Fibroblast of lung (primary cell): ENCODE results near the gene ACTR8. TPM values are rescaled to one million over a fixed set of nuclear protein-coding genes. Genes with fewer than 3 reads are reported as not detected.

Experiments
- DNase-seq, 2 donors: peaks; one replicate each; pipeline versions ENCODE4 v3.0.0 to v3.0.0-alpha.2; 2010; ENCODE audit warnings: low read depth in 2 of 2
- H2AFZ ChIP-seq: 2 replicates; pipeline ENCODE4 v1.5.1; 2012; ENCODE audit warnings: low read length, control low read depth, inconsistent platforms
- H3K27ac ChIP-seq: 2 replicates; pipeline ENCODE4 v1.5.1; 2011; ENCODE audit warnings: low read length, control low read depth; ENCODE audit not compliant: insufficient read depth
- H3K27me3 ChIP-seq: 2 replicates; pipeline ENCODE4 v1.5.1; 2011; ENCODE audit warnings: mild to moderate bottlenecking, low read length; ENCODE audit not compliant: control insufficient read depth, insufficient read depth
- H3K36me3 ChIP-seq: 2 replicates; pipeline ENCODE4 v1.5.1; 2011; ENCODE audit warnings: low read length; ENCODE audit not compliant: control insufficient read depth, insufficient read depth
- H3K4me1 ChIP-seq: 2 replicates; pipeline ENCODE4 v1.5.1; 2011; ENCODE audit warnings: low read length; ENCODE audit not compliant: control insufficient read depth, insufficient read depth; ENCODE audit errors: extremely low read depth
- H3K4me2 ChIP-seq: 2 replicates; pipeline ENCODE4 v1.5.1; 2011; ENCODE audit warnings: low read length, control low read depth; ENCODE audit not compliant: insufficient read depth; ENCODE audit errors: extremely low read depth
- H3K4me3 ChIP-seq, 4 experiments: fragments of 200-600 bp in 1 of 4; sonication (generic) in 1 of 4; replicated peaks in 1 of 4; 2 replicates each; pipeline ENCODE4 v1.5.1; 2011 to 2016; ENCODE audit warnings: low read length in 4 of 4, low read depth in 3 of 4, mild to moderate bottlenecking in 3 of 4, control low read depth in 2 of 4, inconsistent platforms in 1 of 4, mixed read lengths in 1 of 4; ENCODE audit not compliant: insufficient read depth in 1 of 4; ENCODE audit errors: control extremely low read depth in 1 of 4
- H3K79me2 ChIP-seq: 2 replicates; pipeline ENCODE4 v1.5.1; 2012; ENCODE audit warnings: mild to moderate bottlenecking, low read length, inconsistent platforms; ENCODE audit not compliant: control insufficient read depth, insufficient read depth
- H3K9ac ChIP-seq: 2 replicates; pipeline ENCODE4 v1.5.1; 2011; ENCODE audit warnings: mild to moderate bottlenecking, low read length, control low read depth; ENCODE audit not compliant: insufficient read depth
- H3K9me3 ChIP-seq: 2 replicates; pipeline ENCODE4 v1.5.1; 2012; ENCODE audit warnings: low read depth, low read length; ENCODE audit not compliant: control insufficient read depth, insufficient read depth
- H4K20me1 ChIP-seq: 2 replicates; pipeline ENCODE4 v1.5.1; 2011; ENCODE audit warnings: low read length; ENCODE audit not compliant: control insufficient read depth, insufficient read depth; ENCODE audit errors: extremely low read depth
- CTCF ChIP-seq, 2 donors: IDR thresholded peaks in 1 of 2; conservative IDR thresholded peaks in 1 of 2; 1 replicate in 1 of 2; 2 replicates in 1 of 2; pipeline ENCODE4 v1.5.1; 2011 to 2012; ENCODE audit warnings: low read length in 2 of 2, control low read depth in 1 of 2, inconsistent platforms in 1 of 2, low read depth in 1 of 2, mild to moderate bottlenecking in 1 of 2
- EZH2 ChIP-seq: IDR thresholded peaks from 2 replicates; pipeline ENCODE4 v1.5.1; 2012; ENCODE audit warnings: low read length, control low read depth, mild to moderate bottlenecking; ENCODE audit errors: missing control alignments
- polyA plus RNA-seq, 2 donors: library from polyadenylated mRNA; depleted of rRNA in 1 of 2; stranded (reverse) in 1 of 2; unstranded in 1 of 2; fragments of >200 nt; gene quantifications; 2 replicates each; pipeline ENCODE4 v1.2.1, GENCODE V29; 2011 to 2012; ENCODE audit warnings: missing spikeins in 1 of 2
- total RNA-seq: library from RNA; depleted of rRNA; stranded (reverse); fragments of >200 nt; gene quantifications from 2 replicates; pipeline ENCODE4 v1.2.1, GENCODE V29; 2014

The ACTR8 gene
- total and polyA plus RNA-seq, 2 donors (not counting 1 experiment from before 2014, with no cell fraction given): 35.0 to 38.8 TPM

GRCh38 chr3:53860196-53860595, 21.8 kb downstream of the ACTR8 start:
- no peaks in the 10 kb centered on the region for H3K27me3 ChIP-seq
- no peak overlapping the region for H3K9ac ChIP-seq
- H3K4me2 ChIP-seq: no peak overlapping the region
- TF ChIP-seq CTCF (conservative IDR thresholded peaks at IDR 0.05 in 1 of 2, IDR thresholded peaks at IDR 0.05 in 1 of 2; ENCODE audit: low read depth in 1 of 2, low read length in 2 of 2) (no peak), EZH2 (no peak)
- H2AFZ ChIP-seq: no peak overlapping the region
- DNase-seq: no peak
- no peaks in the 10 kb centered on the region for H3K79me2 ChIP-seq
- H3K4me3 ChIP-seq: no peak overlapping the region
- H3K36me3 ChIP-seq: peaks cover 6% of the 10 kb centered on the region
- no peaks in the 10 kb centered on the region for H3K4me1 ChIP-seq
- no peak overlapping the region for H3K27ac ChIP-seq
- H4K20me1 ChIP-seq: no peaks in the 10 kb centered on the region
- H3K9me3 ChIP-seq: no peaks in the 10 kb centered on the region

DNA sequence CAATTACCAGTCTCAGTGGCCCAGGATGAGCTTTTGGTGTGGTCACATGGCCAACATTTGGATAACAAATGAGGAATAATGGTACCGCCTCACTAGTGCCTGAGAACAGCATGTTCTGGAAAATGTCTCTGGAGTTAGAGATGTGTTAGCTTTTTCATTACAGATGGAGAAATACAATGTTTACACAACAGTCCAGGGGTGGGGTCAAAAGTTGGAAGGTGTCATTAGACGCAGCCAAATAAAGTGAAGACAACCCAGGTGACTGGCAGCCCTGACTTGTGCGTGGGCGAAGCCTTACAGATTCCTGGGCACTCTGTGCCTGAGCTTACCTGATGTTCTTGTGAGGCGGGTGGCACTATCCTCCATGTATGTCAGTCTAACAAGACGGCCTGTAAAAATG, 22.8 kb downstream of the ACTR8 start:
- Histone ChIP-seq H3K36me3 (no peaks in the 10 kb centered on the region), H3K27ac (no peak overlapping the region), H3K4me1 (no peaks in the 10 kb centered on the region), H2AFZ (no peak overlapping the region), H3K4me3 (no peak overlapping the region), H3K79me2 (no peaks in the 10 kb centered on the region), H4K20me1 (no peaks in the 10 kb centered on the region), H3K9ac (no peak overlapping the region), H3K9me3 (no peaks in the 10 kb centered on the region), H3K27me3 (no peaks in the 10 kb centered on the region), H3K4me2 (no peak overlapping the region)
- TF ChIP-seq CTCF (conservative IDR thresholded peaks at IDR 0.05 in 1 of 2, IDR thresholded peaks at IDR 0.05 in 1 of 2; ENCODE audit: low read depth in 1 of 2, low read length in 2 of 2) (no peak), EZH2 (no peak)
- no peak for DNase-seq

DNA sequence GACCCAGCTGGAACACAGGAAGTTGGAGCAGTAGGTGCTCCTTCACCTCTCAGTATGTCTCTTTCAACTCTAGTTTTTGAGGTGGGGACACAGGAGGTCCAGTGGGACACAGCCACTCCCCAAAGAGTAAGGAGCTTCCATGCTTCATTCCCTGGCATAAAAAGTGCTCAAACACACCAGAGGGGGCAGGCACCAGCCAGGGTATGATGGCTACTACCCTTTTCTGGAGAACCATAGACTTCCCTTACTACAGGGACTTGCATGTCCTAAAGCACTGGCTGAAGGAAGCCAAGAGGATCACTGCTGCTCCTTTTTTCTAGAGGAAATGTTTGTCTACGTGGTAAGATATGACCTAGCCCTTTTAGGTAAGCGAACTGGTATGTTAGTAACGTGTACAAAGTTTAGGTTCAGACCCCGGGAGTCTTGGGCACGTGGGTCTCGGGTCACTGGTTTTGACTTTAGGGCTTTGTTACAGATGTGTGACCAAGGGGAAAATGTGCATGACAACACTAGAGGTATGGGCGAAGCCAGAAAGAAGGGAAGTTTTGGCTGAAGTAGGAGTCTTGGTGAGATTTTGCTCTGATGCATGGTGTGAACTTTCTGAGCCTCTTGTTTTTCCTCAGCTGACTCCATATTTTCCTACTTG, 23.7 kb downstream of the ACTR8 start:
- no peak for DNase-seq
- no peaks in the 10 kb centered on the region for H4K20me1 ChIP-seq

More for the DNA sequence above, 23.7 kb downstream of the ACTR8 start:
- no peaks in the 10 kb centered on the region for H3K27me3 ChIP-seq
- H3K4me1 ChIP-seq: no peaks in the 10 kb centered on the region
- no peak for TF ChIP-seq EZH2
- no peak for TF ChIP-seq CTCF (conservative IDR thresholded peaks at IDR 0.05 in 1 of 2, IDR thresholded peaks at IDR 0.05 in 1 of 2; ENCODE audit: low read depth in 1 of 2, low read length in 2 of 2)
- no peaks in the 10 kb centered on the region for H3K9me3 ChIP-seq
- no peak overlapping the region for H3K4me3 ChIP-seq
- no peak overlapping the region for H2AFZ ChIP-seq
- no peak overlapping the region for H3K9ac ChIP-seq
- H3K4me2 ChIP-seq: no peak overlapping the region
- no peaks in the 10 kb centered on the region for H3K79me2 ChIP-seq
- no peak overlapping the region for H3K27ac ChIP-seq
- no peaks in the 10 kb centered on the region for H3K36me3 ChIP-seq
